Kidney glomerular epithelial cell (primary cell): Measurements from ENCODE around the gene LDB1.
A peak's percentile ranks its signal among the peaks of the same experiment; 100 is the strongest.

ENCODE experiments used
- DNase-seq: peaks from one replicate; lab custom pipeline; 2025; lab: John Stamatoyannopoulos, UW

Gene LDB1

DNA sequence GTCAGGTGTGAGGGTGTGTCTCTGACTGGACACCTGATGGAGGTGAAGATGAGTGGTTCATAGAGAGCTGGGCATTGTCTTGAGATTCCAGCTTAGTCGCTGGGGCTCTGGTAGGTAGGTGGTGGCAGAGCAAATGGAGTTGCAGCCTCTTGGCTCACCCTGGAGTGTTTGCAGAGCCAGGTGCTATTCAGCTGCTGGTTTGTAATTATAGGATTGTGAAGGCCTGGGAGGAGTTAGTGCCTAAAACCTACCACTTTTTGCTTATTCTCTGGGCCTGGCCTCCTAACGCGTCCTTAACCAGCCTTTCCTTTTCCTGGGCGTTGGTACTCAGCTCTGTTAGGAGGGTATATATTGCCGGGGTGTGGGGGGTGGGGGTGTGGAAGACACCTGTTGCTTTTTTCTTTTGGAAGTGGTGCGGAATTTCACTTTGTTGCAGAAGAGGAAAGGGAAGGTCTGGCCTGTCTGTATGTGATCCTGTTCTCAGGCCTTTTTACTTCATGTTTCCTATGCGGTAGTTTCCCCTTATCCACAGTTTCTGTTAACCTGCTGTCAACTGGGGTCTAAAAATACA, 15.9 kb upstream of the LDB1 start:
- no peak for DNase-seq

DNA sequence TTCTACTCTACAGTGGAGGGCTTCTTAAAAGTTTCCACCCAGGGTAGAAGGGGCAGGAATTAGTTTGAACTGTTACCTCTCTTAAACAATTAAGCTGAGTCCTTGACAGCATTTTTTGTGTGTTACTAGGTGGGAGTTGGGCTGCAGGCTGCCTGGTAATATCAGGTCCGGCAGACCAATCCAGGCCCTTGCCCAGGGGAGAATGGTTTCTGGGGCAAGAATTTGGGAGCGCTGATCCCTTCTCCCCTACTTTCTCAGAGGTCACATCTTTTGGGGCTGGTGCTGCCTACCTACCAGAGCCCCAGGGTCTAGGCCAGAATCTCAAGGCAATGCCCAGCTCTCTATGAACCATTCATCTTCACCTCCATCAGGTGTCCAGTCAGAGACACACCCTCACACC, 14.2 kb upstream of the LDB1 start:
- DNase-seq, result no peak

DNA sequence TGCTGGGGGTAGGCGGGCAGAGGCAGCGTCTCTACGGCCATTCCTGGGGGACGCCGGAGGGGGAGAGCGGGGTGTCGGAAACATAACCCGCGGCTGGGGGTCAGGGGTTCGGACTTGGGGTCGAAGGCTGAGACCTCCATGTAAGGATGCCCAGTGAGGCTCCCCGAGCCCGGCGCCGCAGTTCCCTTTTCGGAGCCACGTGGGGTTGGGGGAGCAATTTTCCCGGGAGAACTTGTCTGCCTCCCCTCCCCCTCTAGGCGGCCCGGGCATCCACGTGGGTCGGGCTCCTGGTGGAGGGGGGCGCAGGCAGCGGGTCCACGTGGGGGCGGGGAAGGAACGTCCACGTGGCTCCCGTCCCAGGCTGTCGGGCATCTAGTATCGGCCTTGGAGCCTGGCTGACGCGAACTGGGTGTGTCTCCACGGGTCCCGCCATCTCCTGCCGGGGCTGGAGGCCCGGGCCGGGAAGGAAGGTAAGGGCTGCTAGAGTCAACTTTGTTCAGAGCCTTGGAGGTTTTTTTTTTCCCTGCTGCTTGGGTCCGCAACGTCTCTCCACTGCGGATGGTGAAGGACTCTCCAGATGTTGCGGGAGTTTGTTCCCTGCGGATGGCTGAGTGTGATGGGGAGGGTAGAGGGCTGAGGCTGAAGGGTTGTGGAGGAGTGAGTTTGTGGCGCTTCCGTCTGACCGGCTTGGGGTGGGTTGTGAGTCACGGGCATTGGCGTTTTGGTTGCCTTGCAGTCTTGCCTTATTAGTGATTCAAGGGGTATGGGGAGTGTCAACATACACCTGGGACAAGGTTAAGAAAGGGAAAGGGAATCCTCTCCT, 13.4 kb upstream of the LDB1 start:
- DNase-seq, result peak; percentile 59

DNA sequence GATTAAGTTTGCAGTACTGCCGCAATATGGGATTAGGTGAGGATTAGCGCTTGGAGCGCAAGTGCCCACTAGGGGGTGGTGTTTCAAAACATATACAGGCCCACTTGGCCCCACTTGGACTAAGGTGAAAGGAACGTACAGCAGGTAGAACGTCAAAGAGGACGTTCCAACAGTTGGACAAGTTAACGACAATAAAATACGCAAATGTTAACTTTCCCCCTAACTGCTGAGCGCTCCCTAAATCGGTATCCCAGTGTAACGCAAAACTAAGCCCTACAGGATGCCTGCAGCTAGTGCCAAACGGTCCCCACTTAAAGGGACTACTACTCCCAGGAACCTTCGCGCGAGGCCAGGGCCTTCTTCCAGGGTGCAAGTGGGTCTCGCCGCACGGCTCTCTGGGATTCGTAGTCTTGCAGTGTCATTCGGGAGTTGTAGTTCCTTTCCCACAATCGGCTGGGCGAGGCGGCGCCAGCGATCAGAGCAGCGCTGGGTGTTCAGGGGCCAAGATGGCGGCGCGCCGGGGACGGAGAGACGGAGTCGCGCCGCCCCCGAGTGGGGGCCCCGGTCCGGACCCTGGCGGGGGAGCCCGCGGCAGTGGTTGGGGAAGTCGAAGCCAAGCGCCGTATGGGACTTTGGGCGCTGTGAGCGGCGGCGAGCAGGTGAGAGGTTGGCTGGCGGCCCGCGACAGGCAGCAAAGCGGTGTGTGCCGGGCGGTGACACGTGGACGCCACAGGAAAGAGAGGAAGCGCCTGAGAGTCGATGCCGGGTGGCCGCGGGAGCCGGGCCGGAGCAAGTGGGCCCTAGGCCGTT, 12.6 kb upstream of the LDB1 start, which contains the start of gene PPRC1:
PPRC1 (plus strand) TSS at position 478 of the 810 bp plus-strand sequence; CDS start at position 507, 29 bp downstream.
- peak; percentile 98 for DNase-seq

DNA sequence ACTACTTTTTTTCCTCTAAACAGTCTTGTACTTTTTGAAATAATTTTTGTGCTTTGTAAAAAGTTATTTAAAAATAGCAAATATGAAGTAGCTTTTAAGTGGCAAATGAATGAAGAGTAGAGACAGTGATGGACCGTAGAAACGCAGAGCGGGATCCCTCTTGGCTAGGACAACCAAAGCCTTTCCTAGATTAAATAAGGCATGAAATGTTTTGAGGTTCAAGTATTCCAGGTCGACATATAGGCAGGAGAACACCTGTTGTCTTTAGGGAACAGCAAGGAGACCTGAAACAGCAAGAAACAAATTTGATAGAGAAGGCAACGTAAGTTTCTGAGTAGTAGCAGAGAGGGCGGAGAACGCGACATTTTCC, 12.0 kb upstream of the LDB1 start:
- no peak for DNase-seq

DNA sequence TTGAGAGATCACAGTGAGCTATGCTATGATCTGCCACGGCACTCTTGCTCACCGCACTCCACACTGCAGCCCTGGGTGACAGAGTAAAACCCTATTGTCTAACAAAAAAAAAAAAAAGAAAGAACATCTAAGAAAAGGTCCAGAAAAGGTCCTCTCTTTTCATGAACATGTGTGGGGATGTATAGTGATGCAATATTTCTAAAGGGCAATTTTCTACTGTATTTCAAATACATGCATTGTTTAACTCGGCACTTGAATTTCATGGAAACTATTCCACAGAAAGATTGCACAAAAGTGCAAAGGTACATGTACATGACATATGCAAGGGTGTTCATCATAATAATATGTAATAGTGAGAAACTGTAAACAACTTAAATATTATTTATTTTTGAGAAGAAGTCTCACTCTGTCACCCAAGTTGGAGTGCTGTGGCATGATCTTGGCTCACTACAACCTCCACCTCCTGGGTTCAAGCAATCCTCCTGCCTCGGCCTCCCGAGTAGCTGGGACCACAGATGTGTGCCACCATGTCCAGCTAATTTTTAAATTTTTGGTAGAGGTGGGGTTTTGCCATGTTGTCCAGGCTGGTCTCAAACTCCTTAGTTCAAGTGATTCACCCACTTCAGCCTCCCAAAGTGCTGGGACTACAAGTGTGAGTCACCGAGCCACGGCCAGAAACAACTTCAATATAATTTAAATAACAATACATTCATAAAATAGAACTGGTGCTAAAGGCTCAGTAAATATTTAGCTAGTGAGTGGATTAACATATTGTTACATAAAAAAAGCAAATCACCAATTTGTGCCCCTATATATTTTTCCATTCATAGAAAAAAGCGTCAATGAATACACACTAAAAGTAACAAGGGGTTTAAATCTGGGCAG, 11.4 kb upstream of the LDB1 start:
- DNase-seq, result no peak

DNA sequence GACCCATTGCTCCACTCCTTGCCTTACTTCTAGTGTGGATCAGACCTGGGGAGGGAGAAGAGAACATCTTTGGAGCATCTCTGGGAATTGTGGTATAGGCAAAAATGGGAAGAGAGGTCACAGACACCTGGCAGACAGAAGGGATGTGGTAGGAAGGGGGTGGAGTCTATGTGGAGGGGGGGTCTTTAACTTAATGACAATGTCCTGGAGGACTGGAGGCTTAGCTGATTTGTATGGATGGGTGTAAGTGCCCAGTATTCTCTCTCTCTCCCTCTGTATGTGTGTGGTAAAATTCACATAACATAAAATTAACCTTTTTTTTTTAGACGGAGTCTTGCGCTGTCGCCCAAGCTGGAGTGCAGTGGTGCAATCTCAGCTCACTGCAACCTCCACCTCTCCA, 3.1 kb upstream of the LDB1 start:
- DNase-seq, result no peak

DNA sequence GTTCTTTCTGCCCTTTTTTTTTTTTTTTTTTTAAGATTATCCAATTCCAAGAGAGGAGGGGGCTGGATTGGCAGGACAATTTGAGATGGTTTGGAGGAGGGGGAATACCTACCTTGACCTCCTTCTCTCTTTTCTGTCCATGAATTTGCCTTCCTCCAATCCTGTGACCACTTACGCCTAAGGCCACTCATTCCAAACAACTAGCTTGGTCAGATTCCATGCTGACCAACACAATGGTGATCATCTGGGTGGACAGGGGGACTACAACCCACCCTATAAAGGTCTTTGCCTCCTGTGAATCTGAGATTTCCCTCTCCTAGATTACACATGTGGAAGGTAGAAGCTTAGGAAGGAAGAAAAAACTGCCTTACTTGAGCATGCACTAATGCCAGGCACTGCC, 2.3 kb upstream of the LDB1 start:
- DNase-seq, result no peak

DNA sequence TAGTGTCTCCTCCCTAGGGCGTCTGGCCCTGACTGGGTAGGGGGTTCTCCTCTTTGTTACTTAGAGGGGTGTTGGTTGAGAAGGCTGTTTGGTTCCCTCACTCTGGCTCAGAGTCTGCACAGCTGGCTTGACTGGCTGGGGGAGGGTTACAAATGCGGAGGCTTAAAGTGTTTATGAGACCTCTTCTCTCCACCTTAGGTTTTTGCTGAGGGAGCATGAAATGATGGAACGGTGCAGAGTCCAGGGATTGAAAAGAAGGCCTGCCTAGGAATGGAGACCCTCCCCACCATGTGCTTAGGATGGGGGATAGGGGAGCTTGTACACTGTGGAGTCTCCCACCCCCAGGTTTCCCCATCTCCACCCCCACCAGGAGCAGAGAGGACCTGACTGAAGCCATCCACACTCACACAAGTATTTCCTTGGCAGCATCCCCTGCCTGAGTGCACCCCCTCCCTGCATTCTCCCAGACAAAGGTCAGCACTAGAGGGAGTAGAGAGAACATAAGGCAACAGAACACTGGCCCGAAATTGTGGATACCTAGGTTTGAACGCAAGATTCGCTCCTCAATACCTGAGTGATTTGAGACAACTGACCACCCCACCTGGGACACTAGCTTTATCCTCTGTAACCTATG, 1.7 kb upstream of the LDB1 start:
- no peak for DNase-seq

DNA sequence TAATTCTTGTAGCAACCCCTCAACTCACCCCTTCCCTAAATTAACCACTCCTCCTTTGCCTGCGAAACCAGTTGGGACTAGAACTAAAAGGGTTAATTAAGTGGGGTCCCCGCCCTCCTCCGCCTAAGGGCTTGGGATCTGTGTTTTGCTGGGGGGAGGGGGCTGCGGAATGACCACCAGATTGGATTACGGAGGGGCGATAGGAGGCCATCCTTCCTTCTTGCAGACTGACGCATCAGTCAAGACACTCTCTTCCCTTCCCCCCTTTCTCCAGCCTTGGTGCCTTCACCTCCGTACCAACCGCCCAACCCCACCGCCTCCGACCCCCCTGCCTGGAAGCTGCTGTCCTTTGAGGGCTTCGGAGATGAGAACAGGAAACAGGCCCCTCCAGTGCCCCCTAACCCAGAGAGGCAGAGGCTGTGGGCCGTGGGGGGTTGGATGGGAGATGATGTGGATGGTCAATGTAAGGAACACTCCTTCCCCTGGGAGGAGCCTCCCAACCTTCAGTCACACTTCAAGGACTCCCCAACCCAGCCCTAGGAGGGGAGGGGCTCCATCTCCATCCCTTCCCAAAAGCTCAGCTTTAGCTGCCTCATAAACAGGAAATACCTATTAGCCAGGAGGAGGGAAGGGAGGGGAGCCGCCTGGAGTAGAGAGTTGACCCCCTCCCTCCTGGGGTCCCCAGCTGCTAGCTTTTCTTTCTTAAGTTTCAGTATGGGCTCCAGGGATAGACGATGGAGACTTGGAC, 997 bp upstream of the LDB1 start:
- DNase-seq, result no peak

DNA sequence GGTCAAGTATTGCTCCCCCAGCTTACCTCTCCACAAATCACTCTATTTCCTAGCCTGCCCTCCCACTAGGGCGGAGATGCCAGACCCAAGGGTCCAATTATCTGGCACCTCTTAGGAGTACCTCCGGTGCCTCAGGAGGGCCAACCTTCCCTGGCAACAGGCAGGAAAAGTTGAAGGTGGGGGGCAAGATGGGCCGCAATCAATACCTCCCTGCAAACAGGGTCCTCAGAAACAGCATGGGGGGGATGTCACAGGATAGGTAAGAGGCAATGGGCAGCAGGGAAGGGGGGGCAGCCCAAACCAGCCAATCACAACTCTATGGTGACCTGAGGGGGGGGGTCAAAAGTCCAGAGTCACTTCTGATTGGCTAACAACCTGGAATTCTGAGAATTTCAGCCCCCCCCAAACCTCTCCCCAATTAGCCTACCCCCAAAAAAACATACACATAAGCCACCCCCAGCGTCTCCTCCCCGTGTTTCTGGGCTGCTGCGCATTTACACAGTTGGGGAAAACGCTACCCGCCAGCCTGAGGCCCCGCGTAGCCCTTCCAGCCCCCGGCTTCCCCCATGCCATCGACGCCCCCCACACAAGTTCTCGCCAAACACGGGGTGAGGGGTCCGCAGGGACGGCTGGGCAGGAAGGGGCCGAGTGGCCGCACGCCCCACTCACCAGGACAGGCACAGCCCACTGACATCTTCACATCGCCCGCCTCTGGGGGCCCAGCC, 589 bp downstream of the LDB1 start:
- DNase-seq, result peak; percentile 61

DNA sequence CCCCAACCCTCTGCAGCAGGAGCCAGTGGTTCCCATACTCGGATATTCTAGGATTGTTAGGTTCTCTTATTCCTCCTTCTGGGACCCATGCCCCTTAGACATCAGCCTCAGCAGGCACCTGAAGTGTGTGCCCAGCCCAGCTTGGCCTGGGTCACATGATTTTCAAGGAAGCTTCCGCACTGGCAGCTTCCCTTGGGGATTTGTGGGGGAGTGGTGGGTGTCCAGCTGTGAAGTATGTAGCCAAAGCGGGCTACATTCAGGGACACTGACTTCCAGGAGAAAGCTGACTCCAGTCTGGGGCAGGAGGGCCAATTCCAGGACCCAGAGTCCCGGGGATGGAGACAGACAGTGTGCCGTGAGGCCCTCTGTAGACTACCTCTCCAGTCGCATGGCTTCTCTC, 1.3 kb downstream of the LDB1 start:
- peak; percentile 40 for DNase-seq

DNA sequence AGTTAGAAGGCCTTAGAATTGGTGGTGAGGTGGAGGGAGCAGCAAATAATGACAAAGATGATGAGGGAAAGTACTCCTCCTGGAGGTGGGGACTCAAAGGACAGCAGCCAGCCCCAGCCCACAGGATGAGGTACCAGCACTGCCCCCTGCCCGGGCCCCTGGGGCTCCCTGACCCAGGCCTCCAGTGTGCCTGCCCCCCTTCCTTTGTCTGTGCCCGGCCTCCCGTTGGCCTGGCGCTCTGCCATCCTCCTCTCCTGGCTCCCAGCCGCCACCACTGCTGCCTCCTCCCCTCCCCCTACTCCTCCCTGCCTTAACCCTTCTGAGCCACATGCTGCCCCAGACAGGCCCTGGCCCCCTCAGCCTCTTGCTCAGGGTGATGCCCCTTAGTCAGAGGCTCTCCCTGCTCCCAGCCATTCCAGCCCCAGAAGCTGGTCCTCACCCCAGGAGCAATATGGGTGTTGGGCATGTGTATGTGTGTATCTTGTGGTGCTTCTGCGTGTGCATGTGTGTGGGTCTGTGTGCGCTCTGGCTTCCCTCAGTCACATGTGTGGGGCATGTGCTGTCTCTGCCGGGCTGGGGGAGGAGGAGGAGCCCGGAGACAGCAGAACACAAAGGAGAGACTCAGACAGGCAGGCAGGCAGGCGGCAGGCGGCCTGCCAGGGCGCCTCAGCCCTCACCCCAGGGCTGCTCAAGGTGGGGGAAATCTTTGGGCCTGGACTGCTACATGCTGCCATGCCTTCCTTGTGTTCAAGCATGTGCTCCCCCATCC, 2.6 kb downstream of the LDB1 start:
- DNase-seq, result peak; percentile 60

DNA sequence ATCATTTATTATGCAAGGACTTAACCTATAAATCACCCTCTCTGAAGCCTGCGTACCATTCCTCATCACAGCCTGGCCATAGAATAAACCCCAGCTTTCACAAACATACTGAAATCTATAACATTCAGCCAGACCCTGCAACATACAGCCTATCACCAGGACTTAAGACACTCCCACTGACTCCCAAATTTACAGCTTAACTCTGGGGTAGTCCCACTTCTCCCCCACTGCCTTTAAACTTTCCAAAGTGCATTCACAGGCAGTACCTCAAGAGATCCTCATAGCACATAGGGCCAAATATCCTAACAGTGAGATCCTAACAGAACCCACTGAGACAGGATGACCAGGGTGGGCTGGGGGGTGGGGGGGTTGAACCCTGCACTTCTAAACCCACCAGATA, 3.5 kb downstream of the LDB1 start:
- DNase-seq, result no peak

DNA sequence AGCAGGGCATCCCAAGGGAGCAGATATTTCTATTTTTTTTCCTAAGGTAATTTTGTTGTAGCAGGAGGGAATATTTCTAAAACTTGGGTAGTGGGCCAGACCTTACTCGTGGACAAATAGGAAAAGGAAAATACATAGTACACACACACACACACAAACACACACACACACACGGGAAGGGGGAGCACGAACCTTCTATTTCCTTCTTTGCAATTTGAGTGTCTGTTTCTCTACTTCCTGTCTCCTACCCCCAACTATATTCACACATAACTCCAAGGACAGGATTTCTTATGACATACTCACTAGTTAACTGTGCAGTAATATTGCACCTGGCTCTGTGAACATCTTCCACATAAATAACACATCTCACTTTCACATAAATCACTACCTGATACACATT, 4.4 kb downstream of the LDB1 start:
- no peak for DNase-seq

DNA sequence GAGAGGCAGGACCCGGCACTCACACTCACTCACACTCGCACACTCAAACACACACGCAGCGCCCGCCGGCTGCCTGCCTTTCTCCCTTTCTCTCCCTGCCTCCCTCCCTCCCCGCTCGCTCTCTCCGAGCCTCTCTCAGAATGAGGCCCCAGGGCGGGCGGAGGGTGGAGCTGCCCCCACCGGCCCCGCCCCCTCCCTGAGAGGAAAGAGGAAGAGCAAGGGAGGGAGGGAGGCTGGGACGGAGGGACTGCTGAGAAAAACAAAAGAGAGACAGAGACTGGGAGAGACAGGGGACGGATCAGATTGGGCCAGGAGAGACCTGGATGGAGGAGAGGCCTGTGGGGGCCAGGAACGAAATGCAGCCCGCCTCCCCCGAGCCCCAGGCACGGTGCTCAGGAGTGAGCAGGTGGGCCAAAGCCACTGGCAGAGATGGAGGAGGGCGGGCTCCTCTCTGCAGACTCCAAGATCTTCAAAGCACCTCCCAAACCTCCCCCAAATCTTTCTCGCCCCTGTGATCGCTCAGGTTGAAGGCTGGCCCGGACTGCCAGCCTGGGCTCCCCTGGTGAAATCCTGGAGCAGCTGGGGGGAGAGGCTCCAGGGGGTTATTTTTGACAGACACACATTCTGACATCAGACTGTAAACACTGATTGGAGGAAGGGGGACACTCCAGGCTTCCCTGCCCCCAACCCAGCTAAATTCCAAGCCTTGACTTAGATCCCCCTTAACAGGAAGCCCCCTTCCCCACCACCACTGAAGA, 5.1 kb downstream of the LDB1 start:
- DNase-seq, result peak; percentile 68

DNA sequence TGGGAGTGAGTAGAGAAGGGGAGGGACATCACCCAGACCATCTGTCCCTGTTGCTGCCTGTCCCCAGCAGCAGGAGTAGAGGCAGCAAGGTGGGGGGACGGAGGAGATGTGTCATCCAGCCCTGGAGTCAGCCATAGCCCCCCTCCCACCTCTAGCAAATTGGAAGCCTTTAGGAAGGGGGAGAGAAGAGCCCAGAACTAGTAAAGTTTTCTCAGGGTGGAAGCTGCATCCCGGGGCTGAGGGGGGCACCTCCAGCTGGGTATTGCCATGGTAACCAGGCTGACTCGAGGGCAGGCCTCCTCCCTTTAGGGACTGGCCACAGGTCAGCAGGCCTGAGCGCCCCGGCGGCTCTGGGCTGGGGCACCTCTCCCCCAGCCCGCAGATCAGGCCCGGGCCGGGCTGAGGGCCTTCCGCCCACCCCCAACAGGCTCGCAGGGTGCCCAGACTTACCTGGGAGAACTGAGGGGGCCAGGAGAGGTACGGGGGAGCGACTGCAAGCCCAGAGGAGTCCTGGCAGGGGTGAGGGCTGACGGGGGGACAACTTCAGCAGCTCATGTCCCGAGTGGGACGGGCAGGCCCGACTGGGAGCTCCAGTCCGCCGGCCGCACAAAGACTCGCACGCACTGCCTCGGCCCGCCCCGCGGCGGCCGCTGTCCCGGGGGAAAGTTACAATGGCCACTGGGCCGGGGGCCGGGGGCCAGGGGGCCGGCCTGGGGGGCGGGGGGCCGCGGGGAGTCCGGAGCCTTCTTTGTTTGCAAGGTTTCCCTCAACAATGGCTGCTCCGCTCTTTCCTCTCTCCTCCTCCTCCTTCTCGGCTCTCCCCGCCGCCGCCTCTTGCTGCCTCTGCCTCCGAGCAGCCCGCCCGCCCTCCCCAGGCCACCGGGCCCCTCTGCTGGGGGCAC, 6.0 kb downstream of the LDB1 start:
- DNase-seq, result no peak
